Nephron progenitor cell (in vitro differentiated cells): ENCODE data around the gene TNP1.

Source experiments
- DNase-seq: peaks from one replicate; pipeline ENCODE4 v3.0.0; 2021
- H3K27ac Mint-ChIP-seq: 2 replicates; pipeline ENCODE4 v1.8.0; 2021; ENCODE audit warnings: mild to moderate bottlenecking, moderate library complexity, mixed read lengths
- H3K27me3 Mint-ChIP-seq: 2 replicates; pipeline ENCODE4 v1.8.0; 2021; ENCODE audit warnings: mild to moderate bottlenecking, low read depth, mixed read lengths; ENCODE audit not compliant: poor library complexity
- H3K36me3 Mint-ChIP-seq: 2 replicates; pipeline ENCODE4 v1.8.0; 2021; ENCODE audit warnings: low read depth, mixed read lengths
- H3K4me1 Mint-ChIP-seq: 2 replicates; pipeline ENCODE4 v1.8.0; 2021; ENCODE audit warnings: mixed read lengths
- H3K4me3 Mint-ChIP-seq: 2 replicates; pipeline ENCODE4 v1.8.0; 2021; ENCODE audit warnings: mild to moderate bottlenecking, moderate library complexity, mixed read lengths
- H3K9me3 Mint-ChIP-seq: 2 replicates; pipeline ENCODE4 v1.8.0; 2021; ENCODE audit warnings: mild to moderate bottlenecking, moderate library complexity, mixed read lengths
- CTCF ChIP-seq: fragments of 200-600 bp; sonication (generic); IDR thresholded peaks from 2 replicates; pipeline ENCODE4 v1.5.0; 2021; ENCODE audit warnings: antibody characterized with exemption

TNP1 gene

GRCh38 chr2:216850665-216851322 is 9.1 kb downstream of the TNP1 start:
- peaks cover 8% of the 10 kb centered on the region for H3K27me3 Mint-ChIP-seq
- DNase-seq, result no peak
- H3K4me3 Mint-ChIP-seq, result no peak overlapping the region
- no peak overlapping the region for H3K27ac Mint-ChIP-seq
- no peak for TF ChIP-seq CTCF
- peaks cover 21% of the 10 kb centered on the region for H3K4me1 Mint-ChIP-seq
- peaks cover 9% of the 10 kb centered on the region for H3K9me3 Mint-ChIP-seq
- H3K36me3 Mint-ChIP-seq, result peaks cover 6% of the 10 kb centered on the region

GRCh38 chr2:216849987-216850386 is 9.9 kb downstream of the TNP1 start:
- no peak overlapping the region for H3K27ac Mint-ChIP-seq
- peaks cover 4% of the 10 kb centered on the region for H3K27me3 Mint-ChIP-seq
- no peak for TF ChIP-seq CTCF
- peaks cover 6% of the 10 kb centered on the region for H3K36me3 Mint-ChIP-seq
- H3K9me3 Mint-ChIP-seq, result peaks cover 14% of the 10 kb centered on the region
- DNase-seq, result no peak
- peaks cover 14% of the 10 kb centered on the region for H3K4me1 Mint-ChIP-seq
- no peak overlapping the region for H3K4me3 Mint-ChIP-seq

GRCh38 chr2:216845426-216845825 is 14.4 kb downstream of the TNP1 start:
- Mint-ChIP-seq H3K4me1 (peaks cover 19% of the 10 kb centered on the region), H3K9me3 (peaks cover 22% of the 10 kb centered on the region), H3K4me3 (no peak overlapping the region), H3K27me3 (no peaks in the 10 kb centered on the region), H3K27ac (no peak overlapping the region), H3K36me3 (peaks cover 6% of the 10 kb centered on the region)
- no peak for DNase-seq
- TF ChIP-seq CTCF, result no peak

- Mint-ChIP-seq H3K36me3 (peaks cover 4% of the 10 kb centered on the region), H3K27me3 (peaks cover 5% of the 10 kb centered on the region), H3K9me3 (peaks cover 22% of the 10 kb centered on the region), H3K4me1 (peaks cover 25% of the 10 kb centered on the region), H3K27ac (peak overlapping the region; percentile 23), H3K4me3 (no peak overlapping the region)
- no peak for TF ChIP-seq CTCF
- no peak for DNase-seq
Observed at GRCh38 chr2:216842636-216843035, 17.2 kb downstream of the TNP1 start.

GRCh38 chr2:216839688-216840087 is 20.2 kb downstream of the TNP1 start:
- Mint-ChIP-seq H3K36me3 (no peaks in the 10 kb centered on the region), H3K4me1 (peaks cover 31% of the 10 kb centered on the region), H3K9me3 (peaks cover 4% of the 10 kb centered on the region), H3K4me3 (no peak overlapping the region), H3K27ac (no peak overlapping the region), H3K27me3 (peaks cover 5% of the 10 kb centered on the region)
- TF ChIP-seq CTCF, result no peak
- DNase-seq, result no peak

- TF ChIP-seq CTCF, result no peak
- no peak for DNase-seq
- no peak overlapping the region for H3K4me3 Mint-ChIP-seq
- no peaks in the 10 kb centered on the region for H3K36me3 Mint-ChIP-seq
- H3K27me3 Mint-ChIP-seq, result peaks cover 5% of the 10 kb centered on the region
- H3K4me1 Mint-ChIP-seq, result peaks cover 36% of the 10 kb centered on the region
- no peaks in the 10 kb centered on the region for H3K9me3 Mint-ChIP-seq
- peak overlapping the region; percentile 49 for H3K27ac Mint-ChIP-seq
Observed at GRCh38 chr2:216838151-216838550, 21.7 kb downstream of the TNP1 start.
